Upper lobe of left lung (tissue), 4 donors: Measurements from ENCODE around the gene FHOD3.

Source experiments
- CTCF ChIP-seq, 6 experiments: fragments of 450-650 bp in 4 of 6; fragments of 200-600 bp in 2 of 6; sonication (generic) in 2 of 6; IDR thresholded peaks; one replicate each; pipeline ENCODE4 v1.5.1; 2016 to 2019; ENCODE audit warnings: antibody characterized with exemption in 6 of 6
- EP300 ChIP-seq, 4 donors: sonication (generic); formaldehyde crosslinking; IDR thresholded peaks; one replicate each; pipeline ENCODE4 v1.5.1; 2017; ENCODE audit warnings: antibody characterized with exemption in 4 of 4, control low read depth in 2 of 4
- POLR2A ChIP-seq, 4 donors: fragments of 450-650 bp; IDR thresholded peaks; one replicate each; pipeline ENCODE4 v1.5.1; 2016 to 2017; ENCODE audit warnings: antibody characterized with exemption in 4 of 4, mild to moderate bottlenecking in 2 of 4
- POLR2AphosphoS5 ChIP-seq, 2 donors: sonication (generic); formaldehyde crosslinking; IDR thresholded peaks; one replicate each; pipeline ENCODE4 v1.5.1; 2017; ENCODE audit warnings: antibody characterized with exemption in 2 of 2

DNA sequence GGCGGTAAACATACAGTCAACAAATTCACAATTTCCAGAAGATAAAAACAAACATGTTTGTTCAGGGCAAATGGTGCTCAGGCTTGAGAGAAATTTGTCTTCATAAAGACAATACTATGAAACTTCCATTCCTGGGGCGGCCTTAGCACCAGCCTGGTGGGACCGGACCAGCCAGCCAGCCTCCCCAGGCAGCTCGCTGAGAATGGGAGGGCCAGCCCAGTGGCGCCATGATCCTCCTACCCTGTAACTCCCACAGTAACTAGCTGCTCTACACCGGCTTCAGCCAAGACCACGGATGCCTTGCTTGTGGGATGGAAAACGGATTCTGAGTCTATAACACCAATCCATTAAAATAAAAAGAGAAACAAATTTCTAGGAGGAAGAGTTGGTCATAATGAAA lies 24.2 kb upstream of the FHOD3 start:
- no peak for TF ChIP-seq CTCF (IDR thresholded peaks at IDR 0.05)
- TF ChIP-seq POLR2A (IDR thresholded peaks at IDR 0.05), result no peak
- no peak for TF ChIP-seq POLR2AphosphoS5 (IDR thresholded peaks at IDR 0.05)
- no peak for TF ChIP-seq EP300 (IDR thresholded peaks at IDR 0.05)
